Stimulated activated CD4-positive, alpha-beta T cell treated with anti-CD3 and anti-CD28 coated beads, Interleukin-2, amount 100 ng/mL, for 4 hours (primary cell): ENCODE results near the gene TUSC2.

Experiments used
- DNase-seq: peaks from one replicate; pipeline ENCODE4 v3.0.0-alpha.2; 2020; ENCODE audit warnings: low read depth

TUSC2 gene

GRCh38 chr3:50354186-50354764 is 26.3 kb upstream of the TUSC2 start:
- no peak for DNase-seq

GRCh38 chr3:50353245-50354004 is 25.4 kb upstream of the TUSC2 start:
- no peak for DNase-seq

GRCh38 chr3:50352781-50353180 is 24.8 kb upstream of the TUSC2 start:
- DNase-seq, result no peak

- DNase-seq, result no peak
These were observed 23.3 kb upstream of the TUSC2 start for GRCh38 chr3:50351323-50351697.

- DNase-seq, result peak; percentile 99
These were observed 22.7 kb upstream of the TUSC2 start, which contains the start of the genes CYB561D2 and NPRL2 for GRCh38 chr3:50350527-50351322. TSS of gene CYB561D2 (plus strand) at chr3:50350862. CDS start at chr3:50351434, 572 bp downstream. TSS of gene NPRL2 (minus strand) at chr3:50350775. CDS start at chr3:50350652, 123 bp downstream.

GRCh38 chr3:50350213-50350526 is 22.1 kb upstream of the TUSC2 start:
- DNase-seq, result no peak

GRCh38 chr3:50347187-50347813 is 19.3 kb upstream of the TUSC2 start:
- peak; percentile 62 for DNase-seq

GRCh38 chr3:50345586-50346234 is 17.7 kb upstream of the TUSC2 start, which contains the start of gene ZMYND10:
TSS of gene ZMYND10 (minus strand) at chr3:50345732. CDS start at chr3:50345579, 153 bp downstream.
- peak; percentile 53 for DNase-seq

GRCh38 chr3:50345008-50345407 is 17.0 kb upstream of the TUSC2 start:
- DNase-seq, result no peak

- DNase-seq, result no peak
These were observed 15.0 kb upstream of the TUSC2 start for GRCh38 chr3:50342813-50343633.

- DNase-seq, result no peak
These were observed 14.1 kb upstream of the TUSC2 start for GRCh38 chr3:50341996-50342650.

- no peak for DNase-seq
These were observed 13.5 kb upstream of the TUSC2 start for GRCh38 chr3:50341537-50341936.

GRCh38 chr3:50340448-50341329 is 12.7 kb upstream of the TUSC2 start, which contains the start of gene RASSF1:
TSS of gene RASSF1 (minus strand) at chr3:50340836. CDS start at chr3:50340805, 31 bp downstream.
- DNase-seq, result no peak

- DNase-seq, result no peak
These were observed 12.1 kb upstream of the TUSC2 start for GRCh38 chr3:50340147-50340447.

- no peak for DNase-seq
These were observed 11.6 kb upstream of the TUSC2 start for GRCh38 chr3:50339485-50340146.

- DNase-seq, result no peak
These were observed 10.9 kb upstream of the TUSC2 start for GRCh38 chr3:50338965-50339364.

GRCh38 chr3:50337175-50337861 is 9.3 kb upstream of the TUSC2 start:
- DNase-seq, result peak; percentile 93

- no peak for DNase-seq
These were observed 8.6 kb upstream of the TUSC2 start for GRCh38 chr3:50336452-50337174.
